Measurements from ENCODE around the gene C19orf81. TPM values are rescaled to one million over a fixed set of nuclear protein-coding genes. Genes with fewer than 3 reads are reported as not detected.

Gene C19orf81
- total and polyA plus RNA-seq, 12 donors: 2.4 to 39.6 (median 6.4) TPM; not detected in 3

- Histone ChIP-seq H3K27ac (no peak overlapping the region), H3K4me1 (replicated peaks in 1 of 2) (no peaks in the 10 kb centered on the region), H3K36me3 (replicated peaks in 1 of 2) (no peaks in the 10 kb centered on the region), H3K27me3 (no peaks in the 10 kb centered on the region), H3K9me3 (replicated peaks in 1 of 3) (no peaks in the 10 kb centered on the region), H3K4me3 (no peak overlapping the region)
- 87 to 93% (median 90%) methylated on average over 4 to 13 of the region's 13 CpGs for WGBS, 4 donors
- no peak for DNase-seq
- TF ChIP-seq CTCF (IDR thresholded peaks at IDR 0.05): no peak
- TF ChIP-seq POLR2A (IDR thresholded peaks at IDR 0.05): no peak
- intact Hi-C loops (cut with DNase I): loop anchor here in 1 of 2 donors (5.0 kb wide), 1 partner anchor 81 kb away; no protein-coding TSS in a partner anchor
These were observed 52.2 kb downstream of the C19orf81 start for GRCh38 chr19:50701367-50701985.

- Histone ChIP-seq H3K4me3 (no peak overlapping the region), H3K27me3 (no peaks in the 10 kb centered on the region), H3K27ac (no peak overlapping the region), H3K9me3 (replicated peaks in 1 of 3) (no peaks in the 10 kb centered on the region), H3K4me1 (replicated peaks in 1 of 2) (no peaks in the 10 kb centered on the region), H3K36me3 (replicated peaks in 1 of 2) (no peaks in the 10 kb centered on the region)
- intact Hi-C loops (cut with DNase I): loop anchor here in 1 of 2 donors (5.0 kb wide), 1 partner anchor 80 kb away; no protein-coding TSS in a partner anchor
- TF ChIP-seq CTCF (IDR thresholded peaks at IDR 0.05) (no peak), POLR2A (IDR thresholded peaks at IDR 0.05) (no peak)
- no peak for DNase-seq
- WGBS, 4 donors: 65 to 76% (median 72%) methylated on average over 9 to 23 of the region's 23 CpGs
These were observed 53.1 kb downstream of the C19orf81 start for GRCh38 chr19:50702158-50702870.

GRCh38 chr19:50702871-50703829, 53.9 kb downstream of the C19orf81 start:
- Histone ChIP-seq H3K27me3 (no peaks in the 10 kb centered on the region), H3K27ac (no peak overlapping the region), H3K4me3 (no peak overlapping the region), H3K4me1 (replicated peaks in 1 of 2) (no peaks in the 10 kb centered on the region), H3K36me3 (replicated peaks in 1 of 2) (no peaks in the 10 kb centered on the region), H3K9me3 (replicated peaks in 1 of 3) (no peaks in the 10 kb centered on the region)
- TF ChIP-seq CTCF (IDR thresholded peaks at IDR 0.05) (no peak), POLR2A (IDR thresholded peaks at IDR 0.05) (no peak)
- WGBS, 4 donors: 50 to 57% (median 56%) methylated on average over 22 to 47 of the region's 47 CpGs
- intact Hi-C loops (cut with DNase I): loop anchor here in 1 of 2 donors (5.0 kb wide), 1 partner anchor 79 kb away; no protein-coding TSS in a partner anchor
- DNase-seq: no peak

Measured in adrenal gland (tissue), 12 donors.